HL-60 (cell line): ENCODE results near the gene CPSF2.
A peak's percentile ranks its signal among the peaks of the same experiment; 100 is the strongest.

ENCODE experiments used
- POLR2AphosphoS5 ChIP-seq: IDR thresholded peaks from 2 replicates; pipeline ENCODE4 v1.6.1; 2012; ENCODE audit warnings: low read depth
- SPI1 ChIP-seq: IDR thresholded peaks from 2 replicates; pipeline ENCODE4 v1.6.1; 2012; ENCODE audit warnings: low read depth, mild to moderate bottlenecking, borderline replicate concordance
- TF ChIP-seq, protein P1 (sequence below): IDR thresholded peaks from one replicate; pipeline ENCODE4 v1.5.1; 2011; ENCODE audit warnings: low read length, control low read depth, inconsistent platforms; ENCODE audit not compliant: insufficient read depth
- TF ChIP-seq, protein P2 (sequence below): IDR thresholded peaks from 2 replicates; pipeline ENCODE4 v1.6.1; 2012; ENCODE audit warnings: low read depth; ENCODE audit not compliant: insufficient replicate concordance

DNA sequence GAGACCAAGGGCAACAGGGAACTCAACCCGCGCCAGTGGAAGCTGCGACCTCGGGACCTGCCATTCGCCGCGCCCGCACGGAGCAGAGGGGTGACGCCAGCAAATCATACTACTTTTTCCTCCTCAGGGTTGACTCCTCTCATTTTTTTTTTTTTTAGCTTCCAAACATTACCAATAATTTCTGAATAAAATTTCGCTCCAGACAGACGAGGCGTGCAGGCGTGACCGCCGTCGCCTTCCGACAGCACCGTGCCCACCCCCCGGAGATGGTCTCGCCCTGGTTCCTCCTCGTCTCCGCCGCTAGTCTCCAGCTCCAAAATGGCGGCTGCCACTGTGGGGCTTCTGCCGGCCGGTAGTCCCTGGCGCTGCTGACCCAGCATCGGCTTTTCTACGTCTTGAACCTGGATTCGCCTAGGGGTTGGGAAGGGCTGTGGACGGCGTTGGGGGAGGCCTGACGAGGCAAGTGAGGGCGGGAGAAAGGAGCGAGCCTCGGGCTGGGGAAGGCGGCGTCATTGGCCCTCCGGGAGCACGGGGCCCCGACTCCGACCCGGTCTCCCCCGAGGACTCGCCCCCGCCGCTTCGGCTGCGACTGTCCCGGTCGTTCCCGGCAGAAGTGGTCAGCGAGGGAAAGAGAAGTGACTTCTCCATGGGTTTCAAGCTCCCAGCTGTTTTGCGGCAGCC is at the start of gene CPSF2, which contains the start of gene NDUFB1:
- TF ChIP-seq, protein P1, sequence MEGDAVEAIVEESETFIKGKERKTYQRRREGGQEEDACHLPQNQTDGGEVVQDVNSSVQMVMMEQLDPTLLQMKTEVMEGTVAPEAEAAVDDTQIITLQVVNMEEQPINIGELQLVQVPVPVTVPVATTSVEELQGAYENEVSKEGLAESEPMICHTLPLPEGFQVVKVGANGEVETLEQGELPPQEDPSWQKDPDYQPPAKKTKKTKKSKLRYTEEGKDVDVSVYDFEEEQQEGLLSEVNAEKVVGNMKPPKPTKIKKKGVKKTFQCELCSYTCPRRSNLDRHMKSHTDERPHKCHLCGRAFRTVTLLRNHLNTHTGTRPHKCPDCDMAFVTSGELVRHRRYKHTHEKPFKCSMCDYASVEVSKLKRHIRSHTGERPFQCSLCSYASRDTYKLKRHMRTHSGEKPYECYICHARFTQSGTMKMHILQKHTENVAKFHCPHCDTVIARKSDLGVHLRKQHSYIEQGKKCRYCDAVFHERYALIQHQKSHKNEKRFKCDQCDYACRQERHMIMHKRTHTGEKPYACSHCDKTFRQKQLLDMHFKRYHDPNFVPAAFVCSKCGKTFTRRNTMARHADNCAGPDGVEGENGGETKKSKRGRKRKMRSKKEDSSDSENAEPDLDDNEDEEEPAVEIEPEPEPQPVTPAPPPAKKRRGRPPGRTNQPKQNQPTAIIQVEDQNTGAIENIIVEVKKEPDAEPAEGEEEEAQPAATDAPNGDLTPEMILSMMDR, result no peak
- TF ChIP-seq POLR2AphosphoS5, result peak; percentile 93
- TF ChIP-seq, protein P2, sequence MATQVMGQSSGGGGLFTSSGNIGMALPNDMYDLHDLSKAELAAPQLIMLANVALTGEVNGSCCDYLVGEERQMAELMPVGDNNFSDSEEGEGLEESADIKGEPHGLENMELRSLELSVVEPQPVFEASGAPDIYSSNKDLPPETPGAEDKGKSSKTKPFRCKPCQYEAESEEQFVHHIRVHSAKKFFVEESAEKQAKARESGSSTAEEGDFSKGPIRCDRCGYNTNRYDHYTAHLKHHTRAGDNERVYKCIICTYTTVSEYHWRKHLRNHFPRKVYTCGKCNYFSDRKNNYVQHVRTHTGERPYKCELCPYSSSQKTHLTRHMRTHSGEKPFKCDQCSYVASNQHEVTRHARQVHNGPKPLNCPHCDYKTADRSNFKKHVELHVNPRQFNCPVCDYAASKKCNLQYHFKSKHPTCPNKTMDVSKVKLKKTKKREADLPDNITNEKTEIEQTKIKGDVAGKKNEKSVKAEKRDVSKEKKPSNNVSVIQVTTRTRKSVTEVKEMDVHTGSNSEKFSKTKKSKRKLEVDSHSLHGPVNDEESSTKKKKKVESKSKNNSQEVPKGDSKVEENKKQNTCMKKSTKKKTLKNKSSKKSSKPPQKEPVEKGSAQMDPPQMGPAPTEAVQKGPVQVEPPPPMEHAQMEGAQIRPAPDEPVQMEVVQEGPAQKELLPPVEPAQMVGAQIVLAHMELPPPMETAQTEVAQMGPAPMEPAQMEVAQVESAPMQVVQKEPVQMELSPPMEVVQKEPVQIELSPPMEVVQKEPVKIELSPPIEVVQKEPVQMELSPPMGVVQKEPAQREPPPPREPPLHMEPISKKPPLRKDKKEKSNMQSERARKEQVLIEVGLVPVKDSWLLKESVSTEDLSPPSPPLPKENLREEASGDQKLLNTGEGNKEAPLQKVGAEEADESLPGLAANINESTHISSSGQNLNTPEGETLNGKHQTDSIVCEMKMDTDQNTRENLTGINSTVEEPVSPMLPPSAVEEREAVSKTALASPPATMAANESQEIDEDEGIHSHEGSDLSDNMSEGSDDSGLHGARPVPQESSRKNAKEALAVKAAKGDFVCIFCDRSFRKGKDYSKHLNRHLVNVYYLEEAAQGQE, result peak; percentile 76
- peak; percentile 8; the same call in 1 of the 2 replicates for TF ChIP-seq SPI1
